HepG2 (cell line): ENCODE results near the gene RPS10. TPM values are rescaled to one million over a fixed set of nuclear protein-coding genes. Genes with fewer than 3 reads are reported as not detected.

ENCODE experiments used
- FOXM1 ChIP-seq: sonication (generic); formaldehyde crosslinking; IDR thresholded peaks from 2 replicates; pipeline ENCODE4 v1.5.0; 2020; ENCODE audit warnings: missing genetic modification reagents
- IRF2 ChIP-seq: IDR thresholded peaks from 2 replicates; pipeline ENCODE4 v1.6.1; 2018; ENCODE audit warnings: missing genetic modification reagents, missing compliant biosample characterization
- NCOA2 ChIP-seq: sonication (generic); formaldehyde crosslinking; IDR thresholded peaks from 2 replicates; pipeline ENCODE4 v1.8.0; 2022; ENCODE audit warnings: inconsistent platforms
- PAWR ChIP-seq: sonication (generic); formaldehyde crosslinking; IDR thresholded peaks from 2 replicates; pipeline ENCODE4 v1.4.0; 2020; ENCODE audit warnings: missing genetic modification reagents, mild to moderate bottlenecking, borderline replicate concordance
- ZNF138 ChIP-seq: sonication (generic); formaldehyde crosslinking; IDR thresholded peaks from 2 replicates; pipeline ENCODE4 v1.5.0; 2020; ENCODE audit warnings: mild to moderate bottlenecking, low read depth, missing genetic modification reagents
- ZNF598 ChIP-seq: sonication (generic); formaldehyde crosslinking; IDR thresholded peaks from 2 replicates; pipeline ENCODE4 v1.5.1; 2020; ENCODE audit warnings: mild to moderate bottlenecking, missing genetic modification reagents, borderline replicate concordance
- polyA plus RNA-seq, 8 experiments: library from polyadenylated mRNA; depleted of rRNA in 3 of 8; stranded (reverse) in 7 of 8; unstranded in 1 of 8; fragments of >200 nt; fragmentation: Illumina TruSeq in 4 of 8; extraction: Trizol in 4 of 8; gene quantifications; 2 replicates each; pipeline versions ENCODE4 v1.2.1 to v1.2.3, GENCODE V29; 2011 to 2016; ENCODE audit warnings: low read depth in 4 of 8, missing spikeins in 1 of 8, mixed read lengths in 1 of 8; ENCODE audit not compliant: insufficient read depth in 1 of 8
- total RNA-seq, 5 experiments: library from RNA; depleted of rRNA; stranded (reverse); fragments of >200 nt; fragmentation: Illumina TruSeq; extraction: Trizol; gene quantifications; 2 replicates each; pipeline ENCODE4 v1.2.3, GENCODE V29; 2016; ENCODE audit warnings: low read depth in 1 of 5
- TF ChIP-seq, protein P1 (sequence below), 2 experiments: sonication (generic) in 1 of 2; formaldehyde crosslinking in 1 of 2; IDR thresholded peaks; 2 replicates each; pipeline versions ENCODE4 v1.6.1 to v1.9.0; 2014 to 2022; ENCODE audit warnings: antibody characterized with exemption in 1 of 2, borderline replicate concordance in 1 of 2, inconsistent platforms in 1 of 2, low read depth in 1 of 2, missing genetic modification reagents in 1 of 2
- TF ChIP-seq, protein P2 (sequence below): sonication (generic); formaldehyde crosslinking; IDR thresholded peaks from 2 replicates; pipeline ENCODE4 v1.8.0; 2022; ENCODE audit warnings: mild to moderate bottlenecking, missing genetic modification reagents
- TF ChIP-seq, protein P3 (sequence below): sonication (generic); formaldehyde crosslinking; IDR thresholded peaks from 2 replicates; pipeline ENCODE4 v1.8.1; 2023; ENCODE audit warnings: missing genetic modification reagents, inconsistent platforms, borderline replicate concordance
- TF ChIP-seq, protein P4 (sequence below): sonication (generic); formaldehyde crosslinking; IDR thresholded peaks from 2 replicates; pipeline ENCODE4 v1.4.0; 2020; ENCODE audit warnings: missing genetic modification reagents, borderline replicate concordance

RPS10 gene
- total and polyA plus RNA-seq, 2 of the 13 experiments (the other 11 are each of a cell fraction or from before 2014, with no cell fraction given) = 2,909 to 4,648 TPM

DNA sequence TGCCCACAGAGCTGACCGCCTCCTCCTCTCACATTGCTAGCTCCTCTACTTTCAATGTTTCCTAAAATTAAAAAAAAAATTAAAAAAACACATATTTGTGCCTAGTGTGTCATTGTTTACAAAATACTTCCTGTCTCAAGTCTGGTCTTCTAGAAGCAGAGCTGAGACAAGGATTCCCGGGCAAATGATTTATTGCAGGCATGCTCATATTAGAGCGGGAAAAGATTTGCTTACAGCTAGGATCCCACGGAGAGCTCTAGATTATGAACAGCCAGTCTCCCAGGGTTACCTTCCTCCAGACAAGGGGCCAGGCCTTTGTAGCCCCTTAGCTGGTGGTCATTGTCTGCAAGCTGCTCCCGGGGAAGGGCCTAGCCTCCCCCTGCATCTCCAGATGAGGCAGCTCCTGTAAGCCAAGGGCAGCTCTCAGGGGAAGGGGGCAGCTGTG lies 49.4 kb upstream of the RPS10 start (continued):
- TF ChIP-seq, protein P1, sequence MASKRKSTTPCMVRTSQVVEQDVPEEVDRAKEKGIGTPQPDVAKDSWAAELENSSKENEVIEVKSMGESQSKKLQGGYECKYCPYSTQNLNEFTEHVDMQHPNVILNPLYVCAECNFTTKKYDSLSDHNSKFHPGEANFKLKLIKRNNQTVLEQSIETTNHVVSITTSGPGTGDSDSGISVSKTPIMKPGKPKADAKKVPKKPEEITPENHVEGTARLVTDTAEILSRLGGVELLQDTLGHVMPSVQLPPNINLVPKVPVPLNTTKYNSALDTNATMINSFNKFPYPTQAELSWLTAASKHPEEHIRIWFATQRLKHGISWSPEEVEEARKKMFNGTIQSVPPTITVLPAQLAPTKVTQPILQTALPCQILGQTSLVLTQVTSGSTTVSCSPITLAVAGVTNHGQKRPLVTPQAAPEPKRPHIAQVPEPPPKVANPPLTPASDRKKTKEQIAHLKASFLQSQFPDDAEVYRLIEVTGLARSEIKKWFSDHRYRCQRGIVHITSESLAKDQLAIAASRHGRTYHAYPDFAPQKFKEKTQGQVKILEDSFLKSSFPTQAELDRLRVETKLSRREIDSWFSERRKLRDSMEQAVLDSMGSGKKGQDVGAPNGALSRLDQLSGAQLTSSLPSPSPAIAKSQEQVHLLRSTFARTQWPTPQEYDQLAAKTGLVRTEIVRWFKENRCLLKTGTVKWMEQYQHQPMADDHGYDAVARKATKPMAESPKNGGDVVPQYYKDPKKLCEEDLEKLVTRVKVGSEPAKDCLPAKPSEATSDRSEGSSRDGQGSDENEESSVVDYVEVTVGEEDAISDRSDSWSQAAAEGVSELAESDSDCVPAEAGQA (IDR thresholded peaks at IDR 0.05; ENCODE audit: low read depth) = no peak
- TF ChIP-seq, protein P1 (CRISPR knock-in tag; IDR thresholded peaks at IDR 0.05; ENCODE audit: borderline replicate concordance) = no peak
- TF ChIP-seq, protein P2, sequence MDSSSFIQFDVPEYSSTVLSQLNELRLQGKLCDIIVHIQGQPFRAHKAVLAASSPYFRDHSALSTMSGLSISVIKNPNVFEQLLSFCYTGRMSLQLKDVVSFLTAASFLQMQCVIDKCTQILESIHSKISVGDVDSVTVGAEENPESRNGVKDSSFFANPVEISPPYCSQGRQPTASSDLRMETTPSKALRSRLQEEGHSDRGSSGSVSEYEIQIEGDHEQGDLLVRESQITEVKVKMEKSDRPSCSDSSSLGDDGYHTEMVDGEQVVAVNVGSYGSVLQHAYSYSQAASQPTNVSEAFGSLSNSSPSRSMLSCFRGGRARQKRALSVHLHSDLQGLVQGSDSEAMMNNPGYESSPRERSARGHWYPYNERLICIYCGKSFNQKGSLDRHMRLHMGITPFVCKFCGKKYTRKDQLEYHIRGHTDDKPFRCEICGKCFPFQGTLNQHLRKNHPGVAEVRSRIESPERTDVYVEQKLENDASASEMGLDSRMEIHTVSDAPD = no peak
- TF ChIP-seq ZNF138 (CRISPR knock-in tag) (no peak), NCOA2 (CRISPR knock-in tag) (no peak), ZNF598 (no peak), FOXM1 (CRISPR knock-in tag) (no peak), PAWR (CRISPR knock-in tag) (no peak), IRF2 (CRISPR knock-in tag) (no peak)
- TF ChIP-seq, protein P3, sequence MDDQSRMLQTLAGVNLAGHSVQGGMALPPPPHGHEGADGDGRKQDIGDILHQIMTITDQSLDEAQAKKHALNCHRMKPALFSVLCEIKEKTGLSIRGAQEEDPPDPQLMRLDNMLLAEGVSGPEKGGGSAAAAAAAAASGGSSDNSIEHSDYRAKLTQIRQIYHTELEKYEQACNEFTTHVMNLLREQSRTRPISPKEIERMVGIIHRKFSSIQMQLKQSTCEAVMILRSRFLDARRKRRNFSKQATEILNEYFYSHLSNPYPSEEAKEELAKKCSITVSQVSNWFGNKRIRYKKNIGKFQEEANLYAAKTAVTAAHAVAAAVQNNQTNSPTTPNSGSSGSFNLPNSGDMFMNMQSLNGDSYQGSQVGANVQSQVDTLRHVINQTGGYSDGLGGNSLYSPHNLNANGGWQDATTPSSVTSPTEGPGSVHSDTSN (CRISPR knock-in tag) = no peak
- TF ChIP-seq, protein P4, sequence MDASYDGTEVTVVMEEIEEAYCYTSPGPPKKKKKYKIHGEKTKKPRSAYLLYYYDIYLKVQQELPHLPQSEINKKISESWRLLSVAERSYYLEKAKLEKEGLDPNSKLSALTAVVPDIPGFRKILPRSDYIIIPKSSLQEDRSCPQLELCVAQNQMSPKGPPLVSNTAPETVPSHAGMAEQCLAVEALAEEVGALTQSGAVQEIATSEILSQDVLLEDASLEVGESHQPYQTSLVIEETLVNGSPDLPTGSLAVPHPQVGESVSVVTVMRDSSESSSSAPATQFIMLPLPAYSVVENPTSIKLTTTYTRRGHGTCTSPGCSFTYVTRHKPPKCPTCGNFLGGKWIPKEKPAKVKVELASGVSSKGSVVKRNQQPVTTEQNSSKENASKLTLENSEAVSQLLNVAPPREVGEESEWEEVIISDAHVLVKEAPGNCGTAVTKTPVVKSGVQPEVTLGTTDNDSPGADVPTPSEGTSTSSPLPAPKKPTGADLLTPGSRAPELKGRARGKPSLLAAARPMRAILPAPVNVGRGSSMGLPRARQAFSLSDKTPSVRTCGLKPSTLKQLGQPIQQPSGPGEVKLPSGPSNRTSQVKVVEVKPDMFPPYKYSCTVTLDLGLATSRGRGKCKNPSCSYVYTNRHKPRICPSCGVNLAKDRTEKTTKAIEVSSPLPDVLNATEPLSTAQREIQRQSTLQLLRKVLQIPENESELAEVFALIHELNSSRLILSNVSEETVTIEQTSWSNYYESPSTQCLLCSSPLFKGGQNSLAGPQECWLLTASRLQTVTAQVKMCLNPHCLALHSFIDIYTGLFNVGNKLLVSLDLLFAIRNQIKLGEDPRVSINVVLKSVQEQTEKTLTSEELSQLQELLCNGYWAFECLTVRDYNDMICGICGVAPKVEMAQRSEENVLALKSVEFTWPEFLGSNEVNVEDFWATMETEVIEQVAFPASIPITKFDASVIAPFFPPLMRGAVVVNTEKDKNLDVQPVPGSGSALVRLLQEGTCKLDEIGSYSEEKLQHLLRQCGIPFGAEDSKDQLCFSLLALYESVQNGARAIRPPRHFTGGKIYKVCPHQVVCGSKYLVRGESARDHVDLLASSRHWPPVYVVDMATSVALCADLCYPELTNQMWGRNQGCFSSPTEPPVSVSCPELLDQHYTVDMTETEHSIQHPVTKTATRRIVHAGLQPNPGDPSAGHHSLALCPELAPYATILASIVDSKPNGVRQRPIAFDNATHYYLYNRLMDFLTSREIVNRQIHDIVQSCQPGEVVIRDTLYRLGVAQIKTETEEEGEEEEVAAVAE = no peak
